IMR-90 (cell line): Measurements from ENCODE around the gene NELFE. TPM values are rescaled to one million over a fixed set of nuclear protein-coding genes. Genes with fewer than 3 reads are reported as not detected.

ENCODE experiments used
- ATAC-seq: fragments of 200-7000 bp; cut with Tn5 transposase; 2 replicates; pipeline ENCODE4 v1.9.1; 2020; ENCODE audit warnings: low read depth, mild to moderate bottlenecking, moderate library complexity
- BruUV-seq: library from RNA; stranded (reverse); fragments of 400-500 nt; replicated peaks from 2 replicates; lab custom pipeline; 2021; lab: Mats Ljungman, UMichigan
- CTCF ChIA-PET: fragments of 300-600 bp; formaldehyde crosslinking; extraction: SDS; loops from one replicate; lab custom pipeline; 2021; ENCODE audit warnings: antibody characterized with exemption; lab: Yijun Ruan, JAX
- POLR2A ChIA-PET: fragments of 300-600 bp; sonication (Branson Sonifier 250); formaldehyde crosslinking; loops from one replicate; lab custom pipeline; 2022; ENCODE audit warnings: antibody characterized with exemption; ENCODE audit not compliant: unreplicated experiment; lab: Charles Lee
- DNase-seq: peaks from one replicate; pipeline ENCODE4 v3.0.0; 2013
- H2AFZ ChIP-seq: replicated peaks from 2 replicates; pipeline ENCODE3; 2013; ENCODE audit warnings: low read length, mild to moderate bottlenecking; ENCODE audit not compliant: poor library complexity
- H2AK5ac ChIP-seq: 2 replicates; pipeline ENCODE4 v1.6.1; 2013; ENCODE audit warnings: low read depth, low read length, inconsistent platforms
- H2AK9ac ChIP-seq: replicated peaks from 2 replicates; pipeline ENCODE3; 2013; ENCODE audit warnings: mild to moderate bottlenecking, low read depth, low read length, moderate library complexity; ENCODE audit not compliant: poor library complexity
- H2BK120ac ChIP-seq: 2 replicates; pipeline ENCODE4 v1.6.1; 2013; ENCODE audit warnings: low read depth, low read length, inconsistent platforms
- H2BK15ac ChIP-seq: 3 replicates; pipeline ENCODE4 v1.6.1; 2013; ENCODE audit warnings: low read depth, low read length, inconsistent platforms
- H2BK20ac ChIP-seq: 2 replicates; pipeline ENCODE4 v1.6.1; 2013; ENCODE audit warnings: low read depth, mild to moderate bottlenecking, inconsistent platforms, low read length, moderate library complexity
- H2BK5ac ChIP-seq: 2 replicates; pipeline ENCODE4 v1.6.1; 2013; ENCODE audit warnings: mild to moderate bottlenecking, low read depth, low read length, inconsistent platforms; ENCODE audit not compliant: poor library complexity, severe bottlenecking
- H3K14ac ChIP-seq: replicated peaks from 2 replicates; pipeline ENCODE4 v1.6.1; 2013; ENCODE audit warnings: low read depth, low read length, inconsistent platforms
- H3K18ac ChIP-seq: 2 replicates; pipeline ENCODE4 v1.6.1; 2013; ENCODE audit warnings: low read depth, low read length, control low read depth
- H3K23ac ChIP-seq: 2 replicates; pipeline ENCODE4 v1.6.1; 2013; ENCODE audit warnings: low read depth, low read length, inconsistent platforms
- H3K27ac ChIP-seq: 2 replicates; pipeline ENCODE4 v1.5.1; 2013; ENCODE audit warnings: mild to moderate bottlenecking, control low read depth, low read length; ENCODE audit not compliant: insufficient read depth
- H3K27me3 ChIP-seq: 2 replicates; pipeline ENCODE4 v1.6.1; 2013; ENCODE audit warnings: low read length; ENCODE audit not compliant: control insufficient read depth, insufficient read depth
- H3K36me3 ChIP-seq: 2 replicates; pipeline ENCODE4 v1.6.1; 2013; ENCODE audit warnings: low read length, mixed read lengths; ENCODE audit not compliant: control insufficient read depth, insufficient read depth
- H3K4ac ChIP-seq: 2 replicates; pipeline ENCODE4 v1.6.1; 2013; ENCODE audit warnings: low read depth, low read length, inconsistent platforms
- H3K4me1 ChIP-seq: 2 replicates; pipeline ENCODE4 v1.6.1; 2013; ENCODE audit warnings: low read length, mixed read lengths; ENCODE audit not compliant: control insufficient read depth, insufficient read depth
- H3K4me2 ChIP-seq: 2 replicates; pipeline ENCODE4 v1.6.1; 2013; ENCODE audit warnings: low read depth, mild to moderate bottlenecking, control low read depth, low read length, moderate library complexity
- H3K4me3 ChIP-seq: 2 replicates; pipeline ENCODE4 v1.5.1; 2013; ENCODE audit warnings: low read depth, mild to moderate bottlenecking, control low read depth, low read length, moderate library complexity; ENCODE audit not compliant: insufficient read depth
- H3K56ac ChIP-seq: 2 replicates; pipeline ENCODE4 v1.6.1; 2013; ENCODE audit warnings: low read length, inconsistent platforms; ENCODE audit not compliant: insufficient read depth; ENCODE audit errors: extremely low read depth
- H3K79me1 ChIP-seq, 2 experiments: 2 replicates each; pipeline ENCODE4 v1.6.1; 2013; ENCODE audit warnings: low read length in 2 of 2, inconsistent platforms in 1 of 2, low read depth in 1 of 2
- H3K9ac ChIP-seq: 2 replicates; pipeline ENCODE4 v1.6.1; 2013; ENCODE audit warnings: low read depth, low read length, control low read depth
- H3K9me1 ChIP-seq: 2 replicates; pipeline ENCODE4 v1.6.1; 2013; ENCODE audit warnings: low read length, inconsistent platforms; ENCODE audit not compliant: insufficient read depth
- H3K9me3 ChIP-seq: 2 replicates; pipeline ENCODE4 v1.6.1; 2013; ENCODE audit warnings: low read length; ENCODE audit not compliant: control insufficient read depth, insufficient read depth
- H4K20me1 ChIP-seq: 2 replicates; pipeline ENCODE4 v1.6.1; 2013; ENCODE audit warnings: low read length, inconsistent platforms; ENCODE audit not compliant: insufficient read depth
- H4K5ac ChIP-seq: 2 replicates; pipeline ENCODE4 v1.6.1; 2013; ENCODE audit warnings: mild to moderate bottlenecking, low read depth, low read length, control low read depth
- H4K8ac ChIP-seq, 2 experiments: 2 replicates each; pipeline ENCODE4 v1.6.1; 2013; ENCODE audit warnings: low read depth in 2 of 2, low read length in 2 of 2, control low read depth in 1 of 2, inconsistent platforms in 1 of 2
- H4K91ac ChIP-seq: 2 replicates; pipeline ENCODE4 v1.6.1; 2013; ENCODE audit warnings: low read depth, low read length, inconsistent platforms; ENCODE audit not compliant: insufficient read depth
- BHLHE40 ChIP-seq: fragments of 150-350 bp; IDR thresholded peaks from 2 replicates; pipeline ENCODE4 v1.6.1; 2016; ENCODE audit warnings: mild to moderate bottlenecking, low read depth, low read length
- FOS ChIP-seq: fragments of 150-350 bp; IDR thresholded peaks from 2 replicates; pipeline ENCODE4 v1.6.1; 2016; ENCODE audit warnings: low read depth, low read length
- MAFK ChIP-seq: IDR thresholded peaks from 2 replicates; pipeline ENCODE4 v1.6.1; 2012; ENCODE audit warnings: low read depth, low read length, improper control_type of control experiment
- POLR2A ChIP-seq: IDR thresholded peaks from 2 replicates; pipeline ENCODE4 v1.6.1; 2012; ENCODE audit warnings: mild to moderate bottlenecking, low read depth, low read length
- RAD21 ChIP-seq: IDR thresholded peaks from 2 replicates; pipeline ENCODE4 v1.6.1; 2012; ENCODE audit warnings: low read length, improper control_type of control experiment
- WGBS, 2 experiments: methylation state at CpG; one replicate each; pipeline versions ENCODE4 v1.1.5 to v1.1.7; 2013; ENCODE audit warnings: missing lambda C conversion rate in 2 of 2; ENCODE audit not compliant: insufficient read length in 1 of 2; ENCODE audit errors: extremely low coverage in 2 of 2; 5-methylcytosine and 5-hydroxymethylcytosine counted together
- dilution Hi-C: fragments of 300-500 bp; cut with HindIII; formaldehyde crosslinking; loops from one replicate; pipeline ENCODE4 v1.14.3; 2018; ENCODE audit warnings: low sequenced_read_pairs; ENCODE audit not compliant: unreplicated experiment
- in situ Hi-C: fragments of 300-500 bp; cut with MboI; formaldehyde crosslinking; loops from 3 replicates; pipeline ENCODE4 v1.14.3; 2019; ENCODE audit warnings: low sequenced_read_pairs, inconsistent platforms, mixed read lengths
- intact Hi-C: fragments of 100-400 bp; cut with micrococcal nuclease; formaldehyde crosslinking; loops from 2 replicates; pipeline ENCODE4 v1.10.0; 2022
- polyA plus RNA-seq, 3 experiments: library from polyadenylated mRNA; depleted of rRNA; stranded (reverse); fragments of >200 nt; gene quantifications; 2 replicates each; pipeline ENCODE4 v1.2.3, GENCODE V29; 2012; ENCODE audit warnings: low replicate concordance in 1 of 3
- total RNA-seq: library from RNA; depleted of rRNA; stranded (reverse); fragments of >200 nt; gene quantifications from 2 replicates; pipeline ENCODE4 v1.2.3, GENCODE V29; 2012
- TF ChIP-seq, protein P1 (sequence below): conservative IDR thresholded peaks from 2 replicates; pipeline ENCODE4 v1.5.1; 2012; ENCODE audit warnings: mild to moderate bottlenecking, low read depth, low read length, improper control_type of control experiment
- TF ChIP-seq, protein P2 (sequence below): fragments of 150-350 bp; IDR thresholded peaks from 2 replicates; pipeline ENCODE4 v1.6.1; 2016; ENCODE audit warnings: low read depth, mild to moderate bottlenecking, low read length, moderate library complexity, borderline replicate concordance

NELFE gene
- total and polyA plus RNA-seq, 2 of the 4 experiments (the other 2 are of a cell fraction): 63.6 to 76.0 TPM

DNA sequence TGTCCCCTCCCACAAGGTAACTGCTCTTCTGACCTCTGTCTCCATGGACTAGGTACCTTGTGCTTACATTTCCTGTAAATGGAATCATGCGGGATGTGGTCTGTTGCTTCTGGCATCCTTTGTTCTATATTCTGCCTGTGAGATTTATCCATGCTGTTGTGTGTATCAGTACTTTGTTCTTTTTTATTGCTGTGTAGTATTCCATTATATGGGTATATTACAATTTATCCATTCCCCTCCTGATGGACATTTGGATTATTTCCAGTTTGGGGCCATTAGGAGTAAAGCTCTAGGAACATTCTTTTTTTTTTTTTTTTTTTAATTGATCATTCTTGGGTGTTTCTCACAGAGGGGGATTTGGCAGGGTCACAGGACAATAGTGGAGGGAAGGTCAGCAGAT, 27.8 kb downstream of the NELFE start:
- no peak overlapping the region for H3K4ac ChIP-seq
- intact Hi-C loops (no loop called here), in situ Hi-C loops (no loop called here), dilution Hi-C loops (no loop called here)
- no TSS peak for BruUV-seq
- H3K36me3 ChIP-seq: no peaks in the 10 kb centered on the region
- no peak overlapping the region for H3K4me3 ChIP-seq
- H3K27me3 ChIP-seq: peaks cover 8% of the 10 kb centered on the region
- no peaks in the 10 kb centered on the region for H4K20me1 ChIP-seq
- no peak overlapping the region for H3K27ac ChIP-seq
- ChIA-PET POLR2A (no interaction called here), CTCF (no interaction called here)
- H3K4me2 ChIP-seq: no peak overlapping the region
- H3K9me3 ChIP-seq: no peaks in the 10 kb centered on the region
- TF ChIP-seq, protein P1, sequence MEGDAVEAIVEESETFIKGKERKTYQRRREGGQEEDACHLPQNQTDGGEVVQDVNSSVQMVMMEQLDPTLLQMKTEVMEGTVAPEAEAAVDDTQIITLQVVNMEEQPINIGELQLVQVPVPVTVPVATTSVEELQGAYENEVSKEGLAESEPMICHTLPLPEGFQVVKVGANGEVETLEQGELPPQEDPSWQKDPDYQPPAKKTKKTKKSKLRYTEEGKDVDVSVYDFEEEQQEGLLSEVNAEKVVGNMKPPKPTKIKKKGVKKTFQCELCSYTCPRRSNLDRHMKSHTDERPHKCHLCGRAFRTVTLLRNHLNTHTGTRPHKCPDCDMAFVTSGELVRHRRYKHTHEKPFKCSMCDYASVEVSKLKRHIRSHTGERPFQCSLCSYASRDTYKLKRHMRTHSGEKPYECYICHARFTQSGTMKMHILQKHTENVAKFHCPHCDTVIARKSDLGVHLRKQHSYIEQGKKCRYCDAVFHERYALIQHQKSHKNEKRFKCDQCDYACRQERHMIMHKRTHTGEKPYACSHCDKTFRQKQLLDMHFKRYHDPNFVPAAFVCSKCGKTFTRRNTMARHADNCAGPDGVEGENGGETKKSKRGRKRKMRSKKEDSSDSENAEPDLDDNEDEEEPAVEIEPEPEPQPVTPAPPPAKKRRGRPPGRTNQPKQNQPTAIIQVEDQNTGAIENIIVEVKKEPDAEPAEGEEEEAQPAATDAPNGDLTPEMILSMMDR: no peak
- TF ChIP-seq FOS (no peak), MAFK (no peak), RAD21 (no peak), BHLHE40 (no peak), POLR2A (no peak)
- TF ChIP-seq, protein P2, sequence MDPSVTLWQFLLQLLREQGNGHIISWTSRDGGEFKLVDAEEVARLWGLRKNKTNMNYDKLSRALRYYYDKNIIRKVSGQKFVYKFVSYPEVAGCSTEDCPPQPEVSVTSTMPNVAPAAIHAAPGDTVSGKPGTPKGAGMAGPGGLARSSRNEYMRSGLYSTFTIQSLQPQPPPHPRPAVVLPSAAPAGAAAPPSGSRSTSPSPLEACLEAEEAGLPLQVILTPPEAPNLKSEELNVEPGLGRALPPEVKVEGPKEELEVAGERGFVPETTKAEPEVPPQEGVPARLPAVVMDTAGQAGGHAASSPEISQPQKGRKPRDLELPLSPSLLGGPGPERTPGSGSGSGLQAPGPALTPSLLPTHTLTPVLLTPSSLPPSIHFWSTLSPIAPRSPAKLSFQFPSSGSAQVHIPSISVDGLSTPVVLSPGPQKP: no peak
- H3K56ac ChIP-seq: no peak overlapping the region
- H2AK5ac ChIP-seq: no peak overlapping the region
- no peak overlapping the region for H4K91ac ChIP-seq
- no peak overlapping the region for H3K23ac ChIP-seq
- H3K9me1 ChIP-seq: 0 out of 2 replicates have a peak, but pooled peaks cover 3% of the 10 kb centered on the region
- no peak overlapping the region for H2BK15ac ChIP-seq
- H2AK9ac ChIP-seq: no peak overlapping the region
- H3K4me1 ChIP-seq: peaks cover 1% of the 10 kb centered on the region; the same call in 1 of the 2 replicates
- no peak for DNase-seq
- H4K8ac ChIP-seq: no peak overlapping the region
- WGBS, 2 experiments: no CpG with 5 or more reads among the region's 1 CpG
- H2BK5ac ChIP-seq: no peak overlapping the region
- H3K79me1 ChIP-seq: no peaks in the 10 kb centered on the region
- no peak overlapping the region for H4K5ac ChIP-seq
- H2BK20ac ChIP-seq: no peak overlapping the region
- no peak overlapping the region for H2AFZ ChIP-seq
- H3K9ac ChIP-seq: no peak overlapping the region
- no peak overlapping the region for H3K14ac ChIP-seq
- no peak for ATAC-seq
- no peak overlapping the region for H2BK120ac ChIP-seq
- no peak overlapping the region for H3K18ac ChIP-seq
